ENCODE data around the gene TAC3. TPM values are rescaled to one million over a fixed set of nuclear protein-coding genes. Genes with fewer than 3 reads are reported as not detected.

The TAC3 gene
- total RNA-seq, 1 experiment from 2014 or later: not detected

GRCh38 chr12:57046947-57047890, 30.9 kb upstream of the TAC3 start:
- H3K36me3 ChIP-seq (ENCODE audit: low read depth, low read length): no peaks in the 10 kb centered on the region
- H3K27ac ChIP-seq (ENCODE audit: low read length): no peak overlapping the region
- no peaks in the 10 kb centered on the region for H3K4me1 ChIP-seq (ENCODE audit: insufficient read depth, low read length)
- no peak overlapping the region for H3K4me2 ChIP-seq (ENCODE audit: low read length)
- BruUV-seq (replicated peaks): no TSS peak
- TF ChIP-seq EZH2 (IDR thresholded peaks at IDR 0.05; ENCODE audit: low read length, unreplicated experiment) (no peak), EZH2phosphoT487 (IDR thresholded peaks at IDR 0.05; ENCODE audit: borderline replicate concordance, low read length) (no peak), CTCF (conservative IDR thresholded peaks at IDR 0.05; ENCODE audit: low read depth, low read length) (no peak)
- H3K9me3 ChIP-seq (ENCODE audit: low read length): no peaks in the 10 kb centered on the region
- H3F3A ChIP-seq (ENCODE audit: low read length, unreplicated experiment): no peaks in the 10 kb centered on the region
- no peak overlapping the region for H2AFZ ChIP-seq (ENCODE audit: low read length)
- peaks cover 21% of the 10 kb centered on the region; the same call in 1 of the 2 replicates for H3K27me3 ChIP-seq (ENCODE audit: low read length)
- intact Hi-C loops (cut with micrococcal nuclease): no loop called here
- no peak overlapping the region for H3K9ac ChIP-seq (ENCODE audit: low read length)
- no peaks in the 10 kb centered on the region for H4K20me1 ChIP-seq (ENCODE audit: low read length)
- H3K79me2 ChIP-seq (ENCODE audit: low read length): no peaks in the 10 kb centered on the region
- ChIA-PET POLR2A (ENCODE audit: unreplicated experiment) (no interaction called here), CTCF (no interaction called here)
- H3K9me2 ChIP-seq (replicated peaks; ENCODE audit: low read length): no peaks in the 10 kb centered on the region
- no peak overlapping the region for H3K4me3 ChIP-seq (ENCODE audit: low read length)
- ATAC-seq: no peak
- DNase-seq: no peak

DNA sequence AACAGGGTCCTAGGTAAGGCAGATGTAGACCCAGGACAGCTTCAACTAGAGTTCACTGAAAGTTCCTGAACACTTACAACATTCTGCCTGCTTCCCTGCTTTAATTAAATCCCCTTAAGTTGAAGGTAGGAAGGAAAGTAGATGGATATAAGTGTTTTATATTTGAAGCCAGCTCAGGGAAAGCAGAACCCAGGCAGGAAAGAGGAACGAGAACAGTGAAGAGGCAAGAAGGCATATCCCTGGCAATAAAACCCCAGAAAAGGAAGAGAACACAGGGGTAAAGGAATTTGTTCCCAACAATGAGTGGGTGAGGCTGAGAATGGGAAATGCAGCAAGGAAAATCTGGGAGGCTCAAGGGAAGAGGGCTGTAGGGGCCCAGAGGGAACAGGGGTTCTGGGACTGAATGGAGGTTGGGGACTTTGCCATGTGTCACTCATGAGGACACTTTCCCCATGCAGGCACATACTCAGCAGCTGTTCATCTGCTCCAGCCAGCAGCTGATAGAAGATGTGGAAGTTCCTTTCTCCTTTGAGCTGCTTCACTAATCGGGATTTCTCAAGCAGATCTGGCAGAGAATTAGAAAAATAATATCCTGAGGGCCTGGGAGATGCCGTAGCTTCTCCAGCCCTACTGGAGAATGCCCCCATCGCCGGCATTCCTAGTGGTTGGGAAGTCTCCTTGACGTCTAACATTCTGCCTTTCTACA, 29.9 kb upstream of the TAC3 start:
- CTCF ChIA-PET: no interaction called here
- Histone ChIP-seq H2AFZ (ENCODE audit: low read length) (no peak overlapping the region), H3K9ac (ENCODE audit: low read length) (no peak overlapping the region), H3F3A (ENCODE audit: low read length, unreplicated experiment) (no peaks in the 10 kb centered on the region), H3K27ac (ENCODE audit: low read length) (no peak overlapping the region), H3K9me2 (replicated peaks; ENCODE audit: low read length) (no peaks in the 10 kb centered on the region), H3K4me2 (ENCODE audit: low read length) (no peak overlapping the region), H3K27me3 (ENCODE audit: low read length) (peaks cover 31% of the 10 kb centered on the region), H4K20me1 (ENCODE audit: low read length) (no peaks in the 10 kb centered on the region), H3K9me3 (ENCODE audit: low read length) (no peaks in the 10 kb centered on the region), H3K79me2 (ENCODE audit: low read length) (no peaks in the 10 kb centered on the region), H3K4me1 (ENCODE audit: insufficient read depth, low read length) (no peaks in the 10 kb centered on the region), H3K36me3 (ENCODE audit: low read depth, low read length) (no peaks in the 10 kb centered on the region), H3K4me3 (ENCODE audit: low read length) (no peak overlapping the region)
- no TSS peak for BruUV-seq (replicated peaks)
- ATAC-seq (no peak), DNase-seq (no peak)
- intact Hi-C loops (cut with micrococcal nuclease): no loop called here
- POLR2A ChIA-PET (ENCODE audit: unreplicated experiment): no interaction called here
- TF ChIP-seq EZH2phosphoT487 (IDR thresholded peaks at IDR 0.05; ENCODE audit: borderline replicate concordance, low read length): no peak
- no peak for TF ChIP-seq EZH2 (IDR thresholded peaks at IDR 0.05; ENCODE audit: low read length, unreplicated experiment)

DNA sequence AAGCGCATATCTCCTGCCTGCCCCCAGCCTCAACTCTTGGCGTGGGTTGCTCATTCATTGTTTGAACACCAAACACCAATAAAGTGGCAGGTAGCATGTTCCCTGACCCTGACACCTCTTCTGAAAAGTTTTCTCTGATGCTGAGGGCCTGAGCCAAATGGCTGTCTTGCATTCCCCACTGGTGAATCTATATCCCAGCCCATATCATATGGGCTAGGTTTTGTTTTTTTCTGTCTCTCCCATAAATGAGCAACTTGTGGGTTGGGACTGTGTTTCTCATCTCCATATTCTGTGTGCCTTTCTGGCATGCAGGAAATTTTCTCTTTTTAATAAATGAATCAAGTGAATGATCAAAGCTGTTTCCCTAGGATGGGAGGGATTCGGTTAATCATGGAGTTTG, 28.6 kb upstream of the TAC3 start:
- H3K4me1 ChIP-seq (ENCODE audit: insufficient read depth, low read length): no peaks in the 10 kb centered on the region
- H3K36me3 ChIP-seq (ENCODE audit: low read depth, low read length): no peaks in the 10 kb centered on the region
- H3K9ac ChIP-seq (ENCODE audit: low read length): no peak overlapping the region
- no TSS peak for BruUV-seq (replicated peaks)
- H2AFZ ChIP-seq (ENCODE audit: low read length): no peak overlapping the region
- no peak overlapping the region for H3K27ac ChIP-seq (ENCODE audit: low read length)
- TF ChIP-seq EZH2phosphoT487 (IDR thresholded peaks at IDR 0.05; ENCODE audit: borderline replicate concordance, low read length) (no peak), EZH2 (IDR thresholded peaks at IDR 0.05; ENCODE audit: low read length, unreplicated experiment) (no peak), CTCF (conservative IDR thresholded peaks at IDR 0.05; ENCODE audit: low read depth, low read length) (no peak)
- POLR2A ChIA-PET (ENCODE audit: unreplicated experiment): no interaction called here
- H3K9me3 ChIP-seq (ENCODE audit: low read length): no peaks in the 10 kb centered on the region
- H3K79me2 ChIP-seq (ENCODE audit: low read length): no peaks in the 10 kb centered on the region
- no peak for ATAC-seq
- H3K9me2 ChIP-seq (replicated peaks; ENCODE audit: low read length): no peaks in the 10 kb centered on the region
- no peak overlapping the region for H3K4me3 ChIP-seq (ENCODE audit: low read length)
- CTCF ChIA-PET: no interaction called here
- H4K20me1 ChIP-seq (ENCODE audit: low read length): no peaks in the 10 kb centered on the region
- no peak overlapping the region for H3K4me2 ChIP-seq (ENCODE audit: low read length)
- DNase-seq: no peak
- peaks cover 43% of the 10 kb centered on the region for H3K27me3 ChIP-seq (ENCODE audit: low read length)
- no peaks in the 10 kb centered on the region for H3F3A ChIP-seq (ENCODE audit: low read length, unreplicated experiment)
- intact Hi-C loops (cut with micrococcal nuclease): no loop called here
